BJ (cell line): ENCODE results near the gene GARIN5A. TPM values are rescaled to one million over a fixed set of nuclear protein-coding genes. Genes with fewer than 3 reads are reported as not detected.
"Not testable (repeated sequence)": the region's sequence is repeated elsewhere in the genome, so short reads cannot be mapped to it uniquely, and the experiment has no call there.

Source experiments
- CTCF ChIA-PET: fragments of 350-600 bp; formaldehyde crosslinking; extraction: SDS; loops from one replicate; lab custom pipeline; 2021; ENCODE audit warnings: antibody characterized with exemption, inconsistent platforms; lab: Yijun Ruan, JAX
- POLR2A ChIA-PET: fragments of 300-600 bp; sonication (Branson Sonifier 250); formaldehyde crosslinking; extraction: SDS; loops from one replicate; lab custom pipeline; 2021; ENCODE audit warnings: antibody characterized with exemption; lab: Charles Lee
- DNase-seq: peaks from one replicate; pipeline ENCODE4 v3.0.0-alpha.2; 2011; ENCODE audit warnings: low read depth
- H3K27me3 ChIP-seq: 2 replicates; pipeline ENCODE4 v1.6.0; 2011; ENCODE audit warnings: low read length; ENCODE audit not compliant: control insufficient read depth, insufficient read depth
- H3K36me3 ChIP-seq: 2 replicates; pipeline ENCODE4 v1.5.1; 2011; ENCODE audit warnings: low read length; ENCODE audit not compliant: control insufficient read depth, insufficient read depth
- H3K4me3 ChIP-seq: 2 replicates; pipeline ENCODE4 v1.5.1; 2011; ENCODE audit warnings: low read depth, mild to moderate bottlenecking, control low read depth, low read length
- polyA plus RNA-seq: library from polyadenylated mRNA; depleted of rRNA; stranded (reverse); fragments of >200 nt; gene quantifications from 2 replicates; pipeline ENCODE4 v1.2.3, GENCODE V29; 2011
- TF ChIP-seq, protein P1 (sequence below): IDR thresholded peaks from 2 replicates; pipeline ENCODE4 v1.5.1; 2011; ENCODE audit warnings: low read depth, mild to moderate bottlenecking, control low read depth, inconsistent platforms, low read length, moderate library complexity; ENCODE audit not compliant: insufficient read depth

GARIN5A gene
- polyA plus RNA-seq, 1 experiment, result 0.56 TPM

- POLR2A ChIA-PET, result no interaction called here
- DNase-seq, result no peak
- CTCF ChIA-PET, result interaction anchor here (0.9 to 1.7 kb wide), 2 partner anchors 9 to 118 kb away, joined by 4 to 5 read pairs; no protein-coding TSS in a partner anchor
These were observed 1.5 kb downstream of the GARIN5A start for GRCh38 chr19:50475101-50475568.

DNA sequence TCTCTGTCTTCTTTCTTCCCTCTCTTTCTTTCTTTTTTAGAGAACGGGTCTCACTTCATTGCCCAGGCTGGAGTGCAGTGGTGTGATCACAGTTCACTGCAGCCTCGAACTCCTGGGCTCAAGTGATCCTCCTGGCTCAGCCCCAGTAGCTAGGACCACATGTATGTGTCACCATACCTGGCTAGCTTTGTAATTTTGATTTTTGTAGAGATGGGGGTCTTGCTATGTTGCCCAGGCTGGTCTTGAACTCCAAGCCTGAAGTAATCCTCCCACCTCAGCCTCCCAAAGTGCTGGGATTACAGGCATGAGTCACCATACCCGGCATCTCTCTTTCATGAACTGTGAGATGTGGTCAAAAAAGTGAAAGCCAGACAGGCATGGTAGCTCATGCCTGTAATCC, 3.3 kb downstream of the GARIN5A start:
- DNase-seq, POLR2A ChIA-PET, H3K36me3 ChIP-seq, H3K27me3 ChIP-seq, H3K4me3 ChIP-seq: not testable (repeated sequence)
- CTCF ChIA-PET, result interaction anchor here (1.0 to 1.5 kb wide), 3 partner anchors 13 to 310 kb away, joined by 4 to 6 read pairs (median 4); no protein-coding TSS in a partner anchor

More at GRCh38 chr19:50475101-50475568, 1.5 kb downstream of the GARIN5A start:
- Histone ChIP-seq H3K36me3 (peaks cover 13% of the 10 kb centered on the region), H3K4me3 (no peak overlapping the region), H3K27me3 (no peaks in the 10 kb centered on the region)
- TF ChIP-seq, protein P1, sequence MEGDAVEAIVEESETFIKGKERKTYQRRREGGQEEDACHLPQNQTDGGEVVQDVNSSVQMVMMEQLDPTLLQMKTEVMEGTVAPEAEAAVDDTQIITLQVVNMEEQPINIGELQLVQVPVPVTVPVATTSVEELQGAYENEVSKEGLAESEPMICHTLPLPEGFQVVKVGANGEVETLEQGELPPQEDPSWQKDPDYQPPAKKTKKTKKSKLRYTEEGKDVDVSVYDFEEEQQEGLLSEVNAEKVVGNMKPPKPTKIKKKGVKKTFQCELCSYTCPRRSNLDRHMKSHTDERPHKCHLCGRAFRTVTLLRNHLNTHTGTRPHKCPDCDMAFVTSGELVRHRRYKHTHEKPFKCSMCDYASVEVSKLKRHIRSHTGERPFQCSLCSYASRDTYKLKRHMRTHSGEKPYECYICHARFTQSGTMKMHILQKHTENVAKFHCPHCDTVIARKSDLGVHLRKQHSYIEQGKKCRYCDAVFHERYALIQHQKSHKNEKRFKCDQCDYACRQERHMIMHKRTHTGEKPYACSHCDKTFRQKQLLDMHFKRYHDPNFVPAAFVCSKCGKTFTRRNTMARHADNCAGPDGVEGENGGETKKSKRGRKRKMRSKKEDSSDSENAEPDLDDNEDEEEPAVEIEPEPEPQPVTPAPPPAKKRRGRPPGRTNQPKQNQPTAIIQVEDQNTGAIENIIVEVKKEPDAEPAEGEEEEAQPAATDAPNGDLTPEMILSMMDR, result no peak

GRCh38 chr19:50468818-50469217, 7.8 kb downstream of the GARIN5A start:
- ChIA-PET CTCF (no interaction called here), POLR2A (no interaction called here)
- no peak for DNase-seq
- no peaks in the 10 kb centered on the region for H3K36me3 ChIP-seq
- TF ChIP-seq, protein P1, result no peak
- H3K27me3 ChIP-seq, result no peaks in the 10 kb centered on the region
- no peak overlapping the region for H3K4me3 ChIP-seq

DNA sequence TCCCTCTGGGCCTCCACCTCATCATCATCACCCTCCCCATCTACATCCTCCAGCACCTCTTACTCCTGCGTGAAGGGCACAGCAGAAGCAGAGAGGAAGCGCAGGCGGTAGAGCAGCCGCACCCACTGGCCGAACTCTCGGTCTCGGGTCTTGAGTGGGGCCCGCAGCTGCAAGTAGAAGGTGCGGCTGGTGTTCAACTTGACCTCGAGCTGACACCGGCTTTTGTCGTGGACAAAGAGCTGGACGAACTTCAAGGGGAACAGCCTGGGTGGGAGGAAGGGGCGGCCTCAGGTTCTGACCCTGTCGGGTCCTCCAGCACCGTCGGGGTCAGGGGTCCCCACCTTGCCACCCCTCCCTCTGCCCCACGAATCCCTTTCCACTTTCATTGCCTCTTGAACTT, 9.1 kb downstream of the GARIN5A start:
- no peak for DNase-seq
- Histone ChIP-seq H3K27me3 (no peaks in the 10 kb centered on the region), H3K4me3 (no peak overlapping the region), H3K36me3 (no peaks in the 10 kb centered on the region)
- TF ChIP-seq, protein P1, result no peak
- POLR2A ChIA-PET, result no interaction called here
- CTCF ChIA-PET, result interaction anchor here (0.9 to 7.8 kb wide), 2 partner anchors 99 to 111 kb away, joined by 3 to 79 read pairs; no protein-coding TSS in a partner anchor

- ChIA-PET POLR2A (no interaction called here), CTCF (interaction anchor here (0.7 to 7.8 kb wide), 5 partner anchors 8 to 110 kb away, joined by 3 to 82 read pairs (median 8); partner anchors contain the start of gene NAPSA)
- no peak for DNase-seq
- no peak overlapping the region for H3K4me3 ChIP-seq
- TF ChIP-seq, protein P1, result no peak
- H3K36me3 ChIP-seq, result no peaks in the 10 kb centered on the region
- H3K27me3 ChIP-seq, result no peaks in the 10 kb centered on the region
These were observed 10.0 kb downstream of the GARIN5A start for GRCh38 chr19:50466706-50467039.
